ENCODE measurements around the gene MACROD2.

DNA sequence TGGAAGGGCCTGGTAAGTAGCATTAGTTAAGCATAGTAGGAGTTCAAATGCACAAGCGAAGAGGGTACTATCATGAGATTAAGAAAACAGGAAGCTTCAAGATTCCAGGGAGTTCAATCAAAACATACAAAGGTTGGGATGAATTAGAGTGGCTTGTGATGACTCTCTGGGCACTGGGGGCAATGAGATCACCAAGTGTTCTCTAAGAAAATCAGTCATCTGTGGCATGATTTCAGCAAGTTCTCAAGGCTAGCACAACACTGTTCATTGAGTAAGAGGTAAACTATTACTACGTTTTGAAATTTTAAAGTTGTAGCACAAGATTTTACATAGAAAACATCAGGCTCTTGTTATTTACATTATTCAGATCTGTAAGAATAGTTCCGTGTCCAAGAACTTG, 481.8 kb downstream of the MACROD2 start:
- TF ChIP-seq, protein P1, sequence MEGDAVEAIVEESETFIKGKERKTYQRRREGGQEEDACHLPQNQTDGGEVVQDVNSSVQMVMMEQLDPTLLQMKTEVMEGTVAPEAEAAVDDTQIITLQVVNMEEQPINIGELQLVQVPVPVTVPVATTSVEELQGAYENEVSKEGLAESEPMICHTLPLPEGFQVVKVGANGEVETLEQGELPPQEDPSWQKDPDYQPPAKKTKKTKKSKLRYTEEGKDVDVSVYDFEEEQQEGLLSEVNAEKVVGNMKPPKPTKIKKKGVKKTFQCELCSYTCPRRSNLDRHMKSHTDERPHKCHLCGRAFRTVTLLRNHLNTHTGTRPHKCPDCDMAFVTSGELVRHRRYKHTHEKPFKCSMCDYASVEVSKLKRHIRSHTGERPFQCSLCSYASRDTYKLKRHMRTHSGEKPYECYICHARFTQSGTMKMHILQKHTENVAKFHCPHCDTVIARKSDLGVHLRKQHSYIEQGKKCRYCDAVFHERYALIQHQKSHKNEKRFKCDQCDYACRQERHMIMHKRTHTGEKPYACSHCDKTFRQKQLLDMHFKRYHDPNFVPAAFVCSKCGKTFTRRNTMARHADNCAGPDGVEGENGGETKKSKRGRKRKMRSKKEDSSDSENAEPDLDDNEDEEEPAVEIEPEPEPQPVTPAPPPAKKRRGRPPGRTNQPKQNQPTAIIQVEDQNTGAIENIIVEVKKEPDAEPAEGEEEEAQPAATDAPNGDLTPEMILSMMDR (IDR thresholded peaks at IDR 0.05; ENCODE audit: insufficient read depth, low read depth, low read length): no peak
- no peak for TF ChIP-seq EZH2 (IDR thresholded peaks at IDR 0.05; ENCODE audit: insufficient read depth, low read length)
